Epithelial cell of proximal tubule (primary cell): ENCODE results near the gene FES. TPM values are rescaled to one million over a fixed set of nuclear protein-coding genes. Genes with fewer than 3 reads are reported as not detected.

Source experiments
- DNase-seq: peaks from one replicate; pipeline ENCODE4 v3.0.0-alpha.2; 2011; ENCODE audit warnings: low read depth
- H3K4me3 ChIP-seq: 2 replicates; pipeline ENCODE4 v1.5.1; 2011; ENCODE audit warnings: low read depth, mild to moderate bottlenecking, low read length
- total RNA-seq: library from RNA; depleted of rRNA; stranded (reverse); fragments of >200 nt; gene quantifications from 2 replicates; pipeline ENCODE4 v1.2.3, GENCODE V29; 2015
- TF ChIP-seq, protein P1 (sequence below): conservative IDR thresholded peaks from 2 replicates; pipeline ENCODE4 v1.5.1; 2012; ENCODE audit warnings: low read depth, mild to moderate bottlenecking, low read length

The FES gene
- total RNA-seq, 1 donor from 2014 or later: 24.6 TPM

DNA sequence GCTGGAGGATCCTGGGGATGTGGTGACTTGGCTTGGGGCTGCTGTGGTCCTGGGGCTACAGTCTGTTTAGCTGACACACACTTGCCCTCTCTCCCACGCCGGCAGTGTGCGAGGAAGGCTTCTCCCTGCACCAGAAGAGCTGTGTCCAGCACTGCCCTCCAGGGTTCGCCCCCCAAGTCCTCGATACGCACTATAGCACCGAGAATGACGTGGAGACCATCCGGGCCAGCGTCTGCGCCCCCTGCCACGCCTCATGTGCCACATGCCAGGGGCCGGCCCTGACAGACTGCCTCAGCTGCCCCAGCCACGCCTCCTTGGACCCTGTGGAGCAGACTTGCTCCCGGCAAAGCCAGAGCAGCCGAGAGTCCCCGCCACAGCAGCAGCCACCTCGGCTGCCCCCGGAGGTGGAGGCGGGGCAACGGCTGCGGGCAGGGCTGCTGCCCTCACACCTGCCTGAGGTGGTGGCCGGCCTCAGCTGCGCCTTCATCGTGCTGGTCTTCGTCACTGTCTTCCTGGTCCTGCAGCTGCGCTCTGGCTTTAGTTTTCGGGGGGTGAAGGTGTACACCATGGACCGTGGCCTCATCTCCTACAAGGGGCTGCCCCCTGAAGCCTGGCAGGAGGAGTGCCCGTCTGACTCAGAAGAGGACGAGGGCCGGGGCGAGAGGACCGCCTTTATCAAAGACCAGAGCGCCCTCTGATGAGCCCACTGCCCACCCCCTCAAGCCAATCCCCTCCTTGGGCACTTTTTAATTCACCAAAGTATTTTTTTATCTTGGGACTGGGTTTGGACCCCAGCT lies 2.9 kb upstream of the FES start:
- DNase-seq: no peak
- TF ChIP-seq, protein P1, sequence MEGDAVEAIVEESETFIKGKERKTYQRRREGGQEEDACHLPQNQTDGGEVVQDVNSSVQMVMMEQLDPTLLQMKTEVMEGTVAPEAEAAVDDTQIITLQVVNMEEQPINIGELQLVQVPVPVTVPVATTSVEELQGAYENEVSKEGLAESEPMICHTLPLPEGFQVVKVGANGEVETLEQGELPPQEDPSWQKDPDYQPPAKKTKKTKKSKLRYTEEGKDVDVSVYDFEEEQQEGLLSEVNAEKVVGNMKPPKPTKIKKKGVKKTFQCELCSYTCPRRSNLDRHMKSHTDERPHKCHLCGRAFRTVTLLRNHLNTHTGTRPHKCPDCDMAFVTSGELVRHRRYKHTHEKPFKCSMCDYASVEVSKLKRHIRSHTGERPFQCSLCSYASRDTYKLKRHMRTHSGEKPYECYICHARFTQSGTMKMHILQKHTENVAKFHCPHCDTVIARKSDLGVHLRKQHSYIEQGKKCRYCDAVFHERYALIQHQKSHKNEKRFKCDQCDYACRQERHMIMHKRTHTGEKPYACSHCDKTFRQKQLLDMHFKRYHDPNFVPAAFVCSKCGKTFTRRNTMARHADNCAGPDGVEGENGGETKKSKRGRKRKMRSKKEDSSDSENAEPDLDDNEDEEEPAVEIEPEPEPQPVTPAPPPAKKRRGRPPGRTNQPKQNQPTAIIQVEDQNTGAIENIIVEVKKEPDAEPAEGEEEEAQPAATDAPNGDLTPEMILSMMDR: no peak
- H3K4me3 ChIP-seq: no peak overlapping the region

DNA sequence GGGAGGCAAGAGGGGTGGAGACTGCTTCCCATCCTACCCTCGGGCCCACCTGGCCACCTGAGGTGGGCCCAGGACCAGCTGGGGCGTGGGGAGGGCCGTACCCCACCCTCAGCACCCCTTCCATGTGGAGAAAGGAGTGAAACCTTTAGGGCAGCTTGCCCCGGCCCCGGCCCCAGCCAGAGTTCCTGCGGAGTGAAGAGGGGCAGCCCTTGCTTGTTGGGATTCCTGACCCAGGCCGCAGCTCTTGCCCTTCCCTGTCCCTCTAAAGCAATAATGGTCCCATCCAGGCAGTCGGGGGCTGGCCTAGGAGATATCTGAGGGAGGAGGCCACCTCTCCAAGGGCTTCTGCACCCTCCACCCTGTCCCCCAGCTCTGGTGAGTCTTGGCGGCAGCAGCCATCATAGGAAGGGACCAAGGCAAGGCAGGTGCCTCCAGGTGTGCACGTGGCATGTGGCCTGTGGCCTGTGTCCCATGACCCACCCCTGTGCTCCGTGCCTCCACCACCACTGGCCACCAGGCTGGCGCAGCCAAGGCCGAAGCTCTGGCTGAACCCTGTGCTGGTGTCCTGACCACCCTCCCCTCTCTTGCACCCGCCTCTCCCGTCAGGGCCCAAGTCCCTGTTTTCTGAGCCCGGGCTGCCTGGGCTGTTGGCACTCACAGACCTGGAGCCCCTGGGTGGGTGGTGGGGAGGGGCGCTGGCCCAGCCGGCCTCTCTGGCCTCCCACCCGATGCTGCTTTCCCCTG lies 2.2 kb upstream of the FES start:
- DNase-seq: no peak
- H3K4me3 ChIP-seq: no peak overlapping the region
- TF ChIP-seq, protein P1: no peak

DNA sequence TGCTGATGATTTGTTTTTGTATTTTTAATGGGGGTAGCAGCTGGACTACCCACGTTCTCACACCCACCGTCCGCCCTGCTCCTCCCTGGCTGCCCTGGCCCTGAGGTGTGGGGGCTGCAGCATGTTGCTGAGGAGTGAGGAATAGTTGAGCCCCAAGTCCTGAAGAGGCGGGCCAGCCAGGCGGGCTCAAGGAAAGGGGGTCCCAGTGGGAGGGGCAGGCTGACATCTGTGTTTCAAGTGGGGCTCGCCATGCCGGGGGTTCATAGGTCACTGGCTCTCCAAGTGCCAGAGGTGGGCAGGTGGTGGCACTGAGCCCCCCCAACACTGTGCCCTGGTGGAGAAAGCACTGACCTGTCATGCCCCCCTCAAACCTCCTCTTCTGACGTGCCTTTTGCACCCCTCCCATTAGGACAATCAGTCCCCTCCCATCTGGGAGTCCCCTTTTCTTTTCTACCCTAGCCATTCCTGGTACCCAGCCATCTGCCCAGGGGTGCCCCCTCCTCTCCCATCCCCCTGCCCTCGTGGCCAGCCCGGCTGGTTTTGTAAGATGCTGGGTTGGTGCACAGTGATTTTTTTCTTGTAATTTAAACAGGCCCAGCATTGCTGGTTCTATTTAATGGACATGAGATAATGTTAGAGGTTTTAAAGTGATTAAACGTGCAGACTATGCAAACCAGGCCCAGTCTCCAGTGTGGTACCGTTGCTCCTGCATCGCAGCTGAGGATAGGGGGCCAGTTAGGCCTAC lies 1.4 kb upstream of the FES start:
- DNase-seq: no peak
- TF ChIP-seq, protein P1: no peak
- no peak overlapping the region for H3K4me3 ChIP-seq

DNA sequence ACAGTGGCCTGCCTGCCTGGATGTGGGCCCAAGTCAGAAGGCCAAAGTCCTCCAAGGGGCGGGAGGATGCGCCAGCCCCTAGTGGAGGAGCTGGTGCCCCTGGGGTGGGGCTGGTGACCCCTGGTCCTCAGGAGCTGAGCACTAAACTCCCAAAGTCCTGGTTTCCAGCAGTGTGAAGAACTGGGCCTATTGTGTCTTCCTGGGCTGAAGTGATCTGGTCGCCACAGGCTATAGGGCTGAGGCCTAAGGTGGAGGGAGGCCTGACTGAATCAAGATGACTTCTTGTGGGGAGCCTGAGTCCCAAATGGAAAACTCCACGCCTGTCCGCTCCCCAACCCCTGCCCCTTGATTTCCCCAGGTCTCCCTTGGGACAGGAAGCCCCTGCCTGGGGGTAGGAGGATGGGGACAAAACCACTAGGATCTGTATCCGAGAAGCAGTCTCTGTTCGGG lies 753 bp upstream of the FES start:
- no peak overlapping the region for H3K4me3 ChIP-seq
- no peak for DNase-seq
- TF ChIP-seq, protein P1: no peak

DNA sequence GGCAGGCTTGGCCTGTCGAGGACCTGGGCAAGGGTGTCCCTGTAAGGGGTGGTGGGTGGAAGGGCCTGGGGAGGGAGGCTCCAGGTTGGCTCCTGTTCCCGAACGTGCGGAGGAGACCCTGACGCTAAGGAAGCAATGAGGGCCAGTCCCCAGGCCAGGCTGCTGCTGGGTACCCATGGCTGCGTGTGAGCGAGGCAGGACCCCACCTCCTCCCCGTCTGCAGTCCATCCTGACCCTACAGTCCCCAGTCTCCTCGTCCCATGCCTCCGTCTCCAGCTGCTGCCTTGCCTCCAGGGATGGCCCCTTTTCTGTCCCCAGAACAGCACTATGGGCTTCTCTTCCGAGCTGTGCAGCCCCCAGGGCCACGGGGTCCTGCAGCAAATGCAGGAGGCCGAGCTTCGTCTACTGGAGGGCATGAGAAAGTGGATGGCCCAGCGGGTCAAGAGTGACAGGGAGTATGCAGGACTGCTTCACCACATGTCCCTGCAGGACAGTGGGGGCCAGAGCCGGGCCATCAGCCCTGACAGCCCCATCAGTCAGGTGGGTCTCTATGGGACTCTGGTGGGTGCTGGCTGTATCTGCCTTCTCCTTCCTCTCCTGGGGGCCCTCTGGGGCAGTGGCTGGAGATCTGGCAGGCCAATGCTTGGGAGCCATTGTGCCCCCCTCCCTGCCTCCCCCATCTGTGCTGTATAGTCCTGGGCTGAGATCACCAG lies 571 bp downstream of the FES start:
- H3K4me3 ChIP-seq: peak overlapping the region; percentile 33
- no peak for DNase-seq
- TF ChIP-seq, protein P1: no peak
